Endothelial cell of umbilical vein (primary cell): ENCODE data around the gene EPB41L1. TPM values are rescaled to one million over a fixed set of nuclear protein-coding genes. Genes with fewer than 3 reads are reported as not detected.

Source experiments
- BruUV-seq: library from RNA; stranded (reverse); fragments of 400-500 nt; replicated peaks from 2 replicates; lab custom pipeline; 2021; lab: Mats Ljungman, UMichigan
- CTCF ChIA-PET: fragments of 300-600, 350-600 bp; sonication (Branson Sonifier 250); formaldehyde crosslinking; loops from one replicate; lab custom pipeline; 2021; ENCODE audit warnings: antibody characterized with exemption, inconsistent platforms; lab: Charles Lee
- POLR2A ChIA-PET: fragments of 300-600, 350-600 bp; sonication (Branson Sonifier 250); formaldehyde crosslinking; loops from one replicate; lab custom pipeline; 2021; ENCODE audit warnings: antibody characterized with exemption, inconsistent platforms; lab: Charles Lee
- DNase-seq: peaks from one replicate; pipeline ENCODE4 v3.0.0-alpha.2; 2011; ENCODE audit warnings: low read depth, low spot score
- FAIRE-seq: peaks from 2 replicates; lab custom pipeline; 2011; peaks lifted over from hg19 to GRCh38; lab: Jason Lieb, UNC
- H2AFZ ChIP-seq: 2 replicates; pipeline ENCODE4 v1.6.0; 2012; ENCODE audit warnings: low read depth, low read length, control low read depth, inconsistent platforms
- H3K27ac ChIP-seq: 2 replicates; pipeline ENCODE4 v1.5.1; 2011; ENCODE audit warnings: low read depth, mild to moderate bottlenecking, control low read depth, low read length, moderate library complexity; ENCODE audit not compliant: insufficient read depth
- H3K27me3 ChIP-seq, 2 experiments: 2 replicates each; pipeline versions ENCODE4 v1.6.0 to v1.6.1; 2011; ENCODE audit warnings: low read length in 2 of 2, mixed read lengths in 1 of 2; ENCODE audit not compliant: control insufficient read depth in 2 of 2, insufficient read depth in 2 of 2
- H3K36me3 ChIP-seq, 2 experiments: 2 replicates in 1 of 2; 3 replicates in 1 of 2; pipeline ENCODE4 v1.5.1; 2011; ENCODE audit warnings: low read length in 2 of 2, mild to moderate bottlenecking in 1 of 2, moderate library complexity in 1 of 2; ENCODE audit not compliant: control insufficient read depth in 2 of 2, insufficient read depth in 2 of 2; ENCODE audit errors: extremely low read depth in 1 of 2
- H3K4me1 ChIP-seq: 3 replicates; pipeline ENCODE4 v1.5.1; 2011; ENCODE audit warnings: mild to moderate bottlenecking, low read length; ENCODE audit not compliant: control insufficient read depth, insufficient read depth; ENCODE audit errors: extremely low read depth
- H3K4me2 ChIP-seq: 2 replicates; pipeline ENCODE4 v1.6.1; 2011; ENCODE audit warnings: low read length, control low read depth, mixed read lengths; ENCODE audit not compliant: insufficient read depth
- H3K4me3 ChIP-seq, 3 experiments: fragments of 200-600 bp in 1 of 3; sonication (generic), shearing (Covaris generic) in 1 of 3; replicated peaks in 1 of 3; 2 replicates each; pipeline ENCODE4 v1.5.1; 2011 to 2016; ENCODE audit warnings: control low read depth in 3 of 3, low read length in 3 of 3, mild to moderate bottlenecking in 2 of 3, inconsistent platforms in 1 of 3, low read depth in 1 of 3, moderate library complexity in 1 of 3; ENCODE audit not compliant: insufficient read depth in 1 of 3
- H3K79me2 ChIP-seq: 2 replicates; pipeline ENCODE4 v1.6.0; 2012; ENCODE audit warnings: low read length, inconsistent platforms; ENCODE audit not compliant: control insufficient read depth, insufficient read depth
- H3K9ac ChIP-seq: replicated peaks from 2 replicates; pipeline ENCODE3; 2011; ENCODE audit warnings: low read length, control low read depth; ENCODE audit not compliant: insufficient read depth; ENCODE audit errors: extremely low read depth
- H3K9me1 ChIP-seq: replicated peaks from 3 replicates; pipeline ENCODE4 v1.6.0; 2011; ENCODE audit warnings: mild to moderate bottlenecking, low read length; ENCODE audit not compliant: control insufficient read depth, insufficient read depth; ENCODE audit errors: extremely low read depth
- H3K9me3 ChIP-seq: replicated peaks from 2 replicates; pipeline ENCODE4 v1.5.1; 2012; ENCODE audit warnings: low read length, inconsistent platforms; ENCODE audit not compliant: control insufficient read depth, insufficient read depth
- H4K20me1 ChIP-seq: replicated peaks from 2 replicates; pipeline ENCODE3; 2011; ENCODE audit warnings: mild to moderate bottlenecking, low read length; ENCODE audit not compliant: control insufficient read depth, insufficient read depth; ENCODE audit errors: extremely low read depth
- EZH2 ChIP-seq: IDR thresholded peaks from 2 replicates; pipeline ENCODE4 v1.6.1; 2012; ENCODE audit warnings: borderline replicate concordance, low read depth, mild to moderate bottlenecking, moderate library complexity, low read length, inconsistent platforms; ENCODE audit not compliant: severe bottlenecking
- FOS ChIP-seq: IDR thresholded peaks from 2 replicates; pipeline ENCODE4 v1.6.1; 2011; ENCODE audit warnings: mild to moderate bottlenecking, low read length, moderate library complexity, borderline replicate concordance; ENCODE audit not compliant: insufficient read depth
- MYC ChIP-seq: IDR thresholded peaks from one replicate; pipeline ENCODE4 v1.6.1; 2011; ENCODE audit warnings: mild to moderate bottlenecking, low read depth, low read length
- POLR2A ChIP-seq: IDR thresholded peaks from 2 replicates; pipeline ENCODE4 v1.6.1; 2012; ENCODE audit warnings: low read depth, mild to moderate bottlenecking, control low read depth, low read length
- POLR2AphosphoS5 ChIP-seq: IDR thresholded peaks from 2 replicates; pipeline ENCODE4 v1.6.1; 2012; ENCODE audit warnings: low read depth, mild to moderate bottlenecking, control low read depth, low read length, moderate library complexity; ENCODE audit not compliant: insufficient read depth
- dilution Hi-C: fragments of 300-500 bp; cut with MboI; formaldehyde crosslinking; loops from one replicate; pipeline ENCODE4 v1.15.0; 2019; ENCODE audit warnings: low sequenced_read_pairs; ENCODE audit not compliant: extremely low pct_ligation_motif_present
- intact Hi-C: fragments of 100-400 bp; cut with micrococcal nuclease; formaldehyde crosslinking; loops from one replicate; pipeline ENCODE4 v1.10.0; 2022
- polyA plus RNA-seq, 4 experiments: library from polyadenylated mRNA; depleted of rRNA in 3 of 4; stranded (reverse) in 3 of 4; unstranded in 1 of 4; fragments of >200 nt; gene quantifications; 2 replicates each; pipeline versions ENCODE4 v1.2.1 to v1.2.3, GENCODE V29; 2011 to 2012; ENCODE audit warnings: missing spikeins in 1 of 4
- total RNA-seq: library from RNA; stranded (reverse); gene quantifications from 2 replicates; pipeline ENCODE4 v1.2.3, GENCODE V29; 2021
- TF ChIP-seq, protein P1 (sequence below): IDR thresholded peaks from 2 replicates; pipeline ENCODE4 v1.6.1; 2011; ENCODE audit not compliant: insufficient read depth, insufficient read length
- TF ChIP-seq, protein P2 (sequence below), 2 donors: IDR thresholded peaks; 1 replicate in 1 of 2; 2 replicates in 1 of 2; pipeline ENCODE4 v1.5.1; 2011; ENCODE audit warnings: low read length in 2 of 2, mild to moderate bottlenecking in 2 of 2, moderate library complexity in 2 of 2, control low read depth in 1 of 2, inconsistent platforms in 1 of 2, low read depth in 1 of 2; ENCODE audit not compliant: insufficient read depth in 1 of 2; ENCODE audit errors: extremely low read depth in 1 of 2

EPB41L1 gene
- total and polyA plus RNA-seq, 2 donors (not counting 3 experiments of a cell fraction or from before 2014, with no cell fraction given) = 6.1 to 12.2 TPM

DNA sequence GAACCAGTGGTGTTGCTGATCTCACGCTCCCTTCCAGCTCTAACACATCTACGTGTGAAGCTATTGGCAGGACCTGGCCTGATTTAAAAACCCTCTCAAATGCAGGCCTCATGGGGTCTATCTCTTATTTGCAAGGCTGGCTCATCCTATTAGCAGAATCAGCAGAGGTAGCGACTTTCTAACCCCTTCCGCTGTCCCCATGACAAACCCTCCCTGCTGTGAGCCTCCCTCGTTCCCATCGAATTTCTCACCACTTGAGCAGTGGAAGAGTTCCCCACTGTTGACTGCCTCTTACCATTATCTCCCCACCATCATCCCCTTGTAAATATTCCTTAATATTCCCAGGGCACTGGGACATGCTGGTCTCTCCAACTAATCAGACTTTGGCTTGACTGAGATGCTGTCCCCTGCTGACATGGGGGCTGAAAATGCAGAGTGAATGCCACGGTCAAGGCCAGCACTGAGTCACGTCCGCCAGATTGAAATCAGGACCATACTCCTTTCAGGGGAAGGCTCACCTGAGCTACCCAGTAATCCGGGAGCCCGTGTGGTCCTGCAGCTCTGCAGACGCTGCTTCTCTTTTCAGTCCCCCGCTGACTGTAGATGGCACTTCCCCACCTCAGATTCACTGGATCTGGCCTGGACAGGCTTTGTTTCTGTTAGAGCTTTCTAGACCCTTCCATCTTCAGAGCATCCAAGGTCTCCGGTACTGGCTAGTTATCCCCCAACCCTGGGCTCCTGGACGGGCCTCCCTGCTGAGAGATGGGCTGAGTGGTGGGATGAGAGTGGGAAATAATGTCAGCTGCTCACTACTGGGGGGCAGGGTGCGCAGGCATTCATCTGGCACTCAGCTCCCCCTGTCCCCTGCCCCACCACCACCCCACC, 104.9 kb downstream of the EPB41L1 start:
- POLR2A ChIA-PET = no interaction called here
- intact Hi-C loops = no loop called here
- TF ChIP-seq MYC (no peak), FOS (no peak), POLR2AphosphoS5 (no peak), POLR2A (no peak), EZH2 (no peak)
- TF ChIP-seq, protein P1, sequence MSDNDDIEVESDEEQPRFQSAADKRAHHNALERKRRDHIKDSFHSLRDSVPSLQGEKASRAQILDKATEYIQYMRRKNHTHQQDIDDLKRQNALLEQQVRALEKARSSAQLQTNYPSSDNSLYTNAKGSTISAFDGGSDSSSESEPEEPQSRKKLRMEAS = no peak
- TF ChIP-seq, protein P2, sequence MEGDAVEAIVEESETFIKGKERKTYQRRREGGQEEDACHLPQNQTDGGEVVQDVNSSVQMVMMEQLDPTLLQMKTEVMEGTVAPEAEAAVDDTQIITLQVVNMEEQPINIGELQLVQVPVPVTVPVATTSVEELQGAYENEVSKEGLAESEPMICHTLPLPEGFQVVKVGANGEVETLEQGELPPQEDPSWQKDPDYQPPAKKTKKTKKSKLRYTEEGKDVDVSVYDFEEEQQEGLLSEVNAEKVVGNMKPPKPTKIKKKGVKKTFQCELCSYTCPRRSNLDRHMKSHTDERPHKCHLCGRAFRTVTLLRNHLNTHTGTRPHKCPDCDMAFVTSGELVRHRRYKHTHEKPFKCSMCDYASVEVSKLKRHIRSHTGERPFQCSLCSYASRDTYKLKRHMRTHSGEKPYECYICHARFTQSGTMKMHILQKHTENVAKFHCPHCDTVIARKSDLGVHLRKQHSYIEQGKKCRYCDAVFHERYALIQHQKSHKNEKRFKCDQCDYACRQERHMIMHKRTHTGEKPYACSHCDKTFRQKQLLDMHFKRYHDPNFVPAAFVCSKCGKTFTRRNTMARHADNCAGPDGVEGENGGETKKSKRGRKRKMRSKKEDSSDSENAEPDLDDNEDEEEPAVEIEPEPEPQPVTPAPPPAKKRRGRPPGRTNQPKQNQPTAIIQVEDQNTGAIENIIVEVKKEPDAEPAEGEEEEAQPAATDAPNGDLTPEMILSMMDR (IDR thresholded peaks at IDR 0.05; ENCODE audit: extremely low read depth in 1 of 2, insufficient read depth in 1 of 2, low read depth in 1 of 2, low read length in 2 of 2) = no peak
- Histone ChIP-seq H3K9ac (no peak overlapping the region), H3K27ac (no peak overlapping the region), H2AFZ (no peak overlapping the region), H3K27me3 (no peaks in the 10 kb centered on the region), H3K36me3 (peaks cover 3 to 11% of the 10 kb centered on the region in 2 experiments), H3K4me1 (no peaks in the 10 kb centered on the region), H4K20me1 (no peaks in the 10 kb centered on the region), H3K4me2 (no peak overlapping the region), H3K79me2 (no peaks in the 10 kb centered on the region), H3K4me3 (no peak overlapping the region), H3K9me1 (no peaks in the 10 kb centered on the region), H3K9me3 (no peaks in the 10 kb centered on the region)
- BruUV-seq = no TSS peak
- FAIRE-seq (no peak), DNase-seq (no peak)
- dilution Hi-C loops = no loop called here
- CTCF ChIA-PET = interaction anchor here (1.3 kb wide), 1 partner anchor 57 kb away, joined by 4 read pairs; no protein-coding TSS in a partner anchor
